PC-9 (cell line): ENCODE results near the gene FAM193B.

Experiments
- EZH2 ChIP-seq: fragments of 200-600 bp; sonication (generic); IDR thresholded peaks from 2 replicates; pipeline ENCODE4 v1.8.0; 2017; ENCODE audit warnings: antibody characterized with exemption, low read depth
- TF ChIP-seq, protein P1 (sequence below): fragments of 200-600 bp; sonication (generic); conservative IDR thresholded peaks from 2 replicates; pipeline ENCODE4 v1.6.1; 2017; ENCODE audit warnings: mixed run types, antibody characterized with exemption, mild to moderate bottlenecking, moderate library complexity

DNA sequence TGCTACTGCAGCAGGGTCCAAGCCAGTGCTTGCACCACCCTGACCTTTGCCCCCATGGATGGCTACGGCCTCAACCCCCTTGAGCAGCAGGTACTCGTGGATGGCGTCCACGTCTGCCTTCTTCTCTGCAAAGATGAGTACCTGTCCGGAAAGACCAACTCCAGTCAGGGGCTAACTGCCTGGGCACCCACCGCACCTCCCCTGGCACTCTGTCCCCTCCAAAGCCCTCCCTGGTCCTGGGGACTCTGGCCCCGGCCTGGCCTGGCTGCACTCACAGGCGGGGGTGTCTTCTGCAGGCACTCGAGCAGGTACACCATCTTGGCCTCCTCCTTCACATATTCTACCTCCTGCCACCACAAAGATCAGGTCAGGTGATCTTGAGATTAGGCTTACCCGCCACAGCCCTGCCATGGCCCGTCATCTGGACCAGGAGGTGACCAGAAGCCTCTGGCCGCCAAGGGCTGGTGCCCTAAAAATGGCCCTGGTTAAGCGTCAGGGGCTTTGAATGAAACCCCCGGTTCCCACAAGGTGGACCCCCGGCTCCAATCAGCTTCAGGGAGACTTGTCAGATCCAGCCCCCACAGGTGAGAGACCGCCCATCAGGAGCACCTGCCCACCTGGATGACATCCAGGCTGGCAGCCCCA, 41.5 kb downstream of the FAM193B start:
- TF ChIP-seq, protein P1, sequence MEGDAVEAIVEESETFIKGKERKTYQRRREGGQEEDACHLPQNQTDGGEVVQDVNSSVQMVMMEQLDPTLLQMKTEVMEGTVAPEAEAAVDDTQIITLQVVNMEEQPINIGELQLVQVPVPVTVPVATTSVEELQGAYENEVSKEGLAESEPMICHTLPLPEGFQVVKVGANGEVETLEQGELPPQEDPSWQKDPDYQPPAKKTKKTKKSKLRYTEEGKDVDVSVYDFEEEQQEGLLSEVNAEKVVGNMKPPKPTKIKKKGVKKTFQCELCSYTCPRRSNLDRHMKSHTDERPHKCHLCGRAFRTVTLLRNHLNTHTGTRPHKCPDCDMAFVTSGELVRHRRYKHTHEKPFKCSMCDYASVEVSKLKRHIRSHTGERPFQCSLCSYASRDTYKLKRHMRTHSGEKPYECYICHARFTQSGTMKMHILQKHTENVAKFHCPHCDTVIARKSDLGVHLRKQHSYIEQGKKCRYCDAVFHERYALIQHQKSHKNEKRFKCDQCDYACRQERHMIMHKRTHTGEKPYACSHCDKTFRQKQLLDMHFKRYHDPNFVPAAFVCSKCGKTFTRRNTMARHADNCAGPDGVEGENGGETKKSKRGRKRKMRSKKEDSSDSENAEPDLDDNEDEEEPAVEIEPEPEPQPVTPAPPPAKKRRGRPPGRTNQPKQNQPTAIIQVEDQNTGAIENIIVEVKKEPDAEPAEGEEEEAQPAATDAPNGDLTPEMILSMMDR: no peak
- TF ChIP-seq EZH2: no peak
